ENCODE data around the gene HOXC9. TPM values are rescaled to one million over a fixed set of nuclear protein-coding genes. Genes with fewer than 3 reads are reported as not detected.

HOXC9 gene
- total RNA-seq, 1 donor from 2014 or later, result not detected

- Histone ChIP-seq H3K27me3 (peaks cover 26% of the 10 kb centered on the region), H3K4me1 (peaks cover 24% of the 10 kb centered on the region), H3K9me3 (no peaks in the 10 kb centered on the region), H3K4me3 (no peak overlapping the region), H3K27ac (no peak overlapping the region), H3K36me3 (no peaks in the 10 kb centered on the region)
- TF ChIP-seq, protein P1, sequence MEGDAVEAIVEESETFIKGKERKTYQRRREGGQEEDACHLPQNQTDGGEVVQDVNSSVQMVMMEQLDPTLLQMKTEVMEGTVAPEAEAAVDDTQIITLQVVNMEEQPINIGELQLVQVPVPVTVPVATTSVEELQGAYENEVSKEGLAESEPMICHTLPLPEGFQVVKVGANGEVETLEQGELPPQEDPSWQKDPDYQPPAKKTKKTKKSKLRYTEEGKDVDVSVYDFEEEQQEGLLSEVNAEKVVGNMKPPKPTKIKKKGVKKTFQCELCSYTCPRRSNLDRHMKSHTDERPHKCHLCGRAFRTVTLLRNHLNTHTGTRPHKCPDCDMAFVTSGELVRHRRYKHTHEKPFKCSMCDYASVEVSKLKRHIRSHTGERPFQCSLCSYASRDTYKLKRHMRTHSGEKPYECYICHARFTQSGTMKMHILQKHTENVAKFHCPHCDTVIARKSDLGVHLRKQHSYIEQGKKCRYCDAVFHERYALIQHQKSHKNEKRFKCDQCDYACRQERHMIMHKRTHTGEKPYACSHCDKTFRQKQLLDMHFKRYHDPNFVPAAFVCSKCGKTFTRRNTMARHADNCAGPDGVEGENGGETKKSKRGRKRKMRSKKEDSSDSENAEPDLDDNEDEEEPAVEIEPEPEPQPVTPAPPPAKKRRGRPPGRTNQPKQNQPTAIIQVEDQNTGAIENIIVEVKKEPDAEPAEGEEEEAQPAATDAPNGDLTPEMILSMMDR (IDR thresholded peaks at IDR 0.05), result no peak
- TF ChIP-seq POLR2AphosphoS5 (IDR thresholded peaks at IDR 0.05; ENCODE audit: insufficient read depth in 1 of 2, low read depth in 1 of 2) (no peak), POLR2A (IDR thresholded peaks at IDR 0.05) (no peak)
- no peak for DNase-seq (ENCODE audit: extremely low spot score in 2 of 2)
- intact Hi-C loops (cut with DNase I), result no loop called here
Observed at GRCh38 chr12:53981634-53982565, 18.1 kb upstream of the HOXC9 start.

- intact Hi-C loops (cut with DNase I), result no loop called here
- TF ChIP-seq, protein P1 (IDR thresholded peaks at IDR 0.05), result no peak
- no peak for TF ChIP-seq POLR2AphosphoS5 (IDR thresholded peaks at IDR 0.05; ENCODE audit: insufficient read depth in 1 of 2, low read depth in 1 of 2)
- no peak for TF ChIP-seq POLR2A (IDR thresholded peaks at IDR 0.05)
Observed at GRCh38 chr12:53982648-53983567, 17.1 kb upstream of the HOXC9 start.

GRCh38 chr12:53983568-53983949 is 16.4 kb upstream of the HOXC9 start:
- H3K27ac ChIP-seq, result no peak overlapping the region
- H3K27me3 ChIP-seq, result peaks cover 24% of the 10 kb centered on the region
- no peaks in the 10 kb centered on the region for H3K36me3 ChIP-seq
- TF ChIP-seq POLR2A (IDR thresholded peaks at IDR 0.05) (no peak), POLR2AphosphoS5 (IDR thresholded peaks at IDR 0.05; ENCODE audit: insufficient read depth in 1 of 2, low read depth in 1 of 2) (no peak)
- TF ChIP-seq, protein P1 (IDR thresholded peaks at IDR 0.05), result no peak
- H3K4me1 ChIP-seq, result peaks cover 24% of the 10 kb centered on the region
- intact Hi-C loops (cut with DNase I), result no loop called here
- no peak for DNase-seq (ENCODE audit: extremely low spot score in 2 of 2)
- H3K4me3 ChIP-seq, result no peak overlapping the region
- H3K9me3 ChIP-seq, result no peaks in the 10 kb centered on the region

More at GRCh38 chr12:53982648-53983567, 17.1 kb upstream of the HOXC9 start:
- Histone ChIP-seq H3K36me3 (no peaks in the 10 kb centered on the region), H3K27ac (no peak overlapping the region), H3K4me1 (peaks cover 24% of the 10 kb centered on the region), H3K4me3 (no peak overlapping the region), H3K9me3 (no peaks in the 10 kb centered on the region), H3K27me3 (peaks cover 25% of the 10 kb centered on the region)
- DNase-seq (ENCODE audit: extremely low spot score in 2 of 2), result no peak

DNA sequence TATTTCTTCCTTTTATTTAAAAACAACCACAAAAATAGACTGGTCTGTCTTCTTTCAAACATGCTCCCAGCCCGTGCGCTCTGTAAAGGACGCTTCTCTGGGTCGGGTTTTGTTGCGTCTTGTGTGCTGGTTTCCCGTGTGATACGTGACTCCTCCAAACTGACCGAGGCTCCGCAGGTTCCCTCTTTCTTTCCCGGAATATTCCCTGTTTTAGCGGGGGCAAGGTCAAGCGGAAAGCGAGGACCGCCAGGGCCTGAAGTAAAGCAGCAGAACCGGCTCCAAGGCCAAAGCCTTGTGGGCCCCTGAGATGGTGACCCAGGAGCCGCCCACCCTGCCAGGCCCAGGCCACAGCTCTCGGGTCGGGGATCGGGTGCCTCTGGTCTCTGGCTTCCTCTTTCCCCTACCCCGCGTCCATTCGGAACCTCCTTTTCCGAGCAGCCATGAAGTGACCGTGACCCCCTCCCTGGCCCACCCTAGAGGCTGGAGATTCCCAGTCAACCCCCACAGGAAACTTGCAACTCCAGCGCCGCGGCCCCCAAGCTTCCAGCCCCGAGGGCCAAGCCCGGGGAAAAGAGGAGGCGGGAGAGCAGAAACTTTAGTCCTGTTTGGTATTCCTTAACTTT is 15.9 kb upstream of the HOXC9 start:
- no peak for DNase-seq (ENCODE audit: extremely low spot score in 2 of 2)
- no peaks in the 10 kb centered on the region for H3K9me3 ChIP-seq
- TF ChIP-seq POLR2A (IDR thresholded peaks at IDR 0.05) (no peak), POLR2AphosphoS5 (IDR thresholded peaks at IDR 0.05; ENCODE audit: insufficient read depth in 1 of 2, low read depth in 1 of 2) (no peak)
- TF ChIP-seq, protein P1 (IDR thresholded peaks at IDR 0.05), result no peak
- no peak overlapping the region for H3K27ac ChIP-seq
- no peaks in the 10 kb centered on the region for H3K36me3 ChIP-seq
- H3K4me1 ChIP-seq, result peaks cover 24% of the 10 kb centered on the region
- intact Hi-C loops (cut with DNase I), result no loop called here
- H3K4me3 ChIP-seq, result no peak overlapping the region
- H3K27me3 ChIP-seq, result peaks cover 24% of the 10 kb centered on the region
